C4-2B (cell line): ENCODE data around the gene PTPRM.

ENCODE experiments used
- ZFX ChIP-seq: fragments of 450-650 bp; IDR thresholded peaks from 2 replicates; pipeline ENCODE4 v1.6.1; 2017
- TF ChIP-seq, protein P1 (sequence below): fragments of 450-650 bp; conservative IDR thresholded peaks from 2 replicates; pipeline ENCODE4 v1.5.1; 2017; ENCODE audit warnings: mild to moderate bottlenecking

DNA sequence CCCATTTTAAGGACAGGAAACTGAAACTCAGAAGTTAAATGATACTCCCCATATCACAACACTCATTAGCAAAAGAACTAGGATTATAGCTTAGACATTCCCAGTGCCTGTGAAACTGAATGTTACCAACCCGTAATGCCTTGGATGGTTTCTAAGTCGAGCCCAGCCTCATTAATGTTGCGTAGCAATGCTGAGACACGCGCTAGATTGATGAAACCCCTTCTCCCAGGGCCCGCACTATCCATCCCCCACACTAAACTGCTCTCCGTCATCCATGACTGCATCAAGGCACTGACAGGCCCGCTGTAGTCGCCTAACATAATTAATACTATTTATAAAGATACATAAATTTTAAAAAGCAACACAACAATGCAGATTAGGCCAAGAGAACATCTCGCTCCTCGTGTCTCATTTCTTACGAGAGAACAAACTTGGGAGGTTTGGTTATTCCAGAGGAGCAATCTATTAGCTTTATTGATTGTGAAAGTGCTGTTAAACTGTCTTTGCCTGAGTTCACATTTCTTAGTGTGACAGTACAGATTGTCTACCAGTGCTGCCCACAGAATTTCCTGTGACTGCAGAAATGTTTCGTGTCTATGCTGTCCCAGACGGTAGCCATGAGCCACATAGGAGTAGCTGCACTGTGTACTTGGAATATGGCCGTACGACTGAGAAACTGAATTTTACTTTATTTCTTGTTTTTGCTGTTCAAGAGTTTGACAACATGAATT is 729.9 kb downstream of the PTPRM start:
- TF ChIP-seq, protein P1, sequence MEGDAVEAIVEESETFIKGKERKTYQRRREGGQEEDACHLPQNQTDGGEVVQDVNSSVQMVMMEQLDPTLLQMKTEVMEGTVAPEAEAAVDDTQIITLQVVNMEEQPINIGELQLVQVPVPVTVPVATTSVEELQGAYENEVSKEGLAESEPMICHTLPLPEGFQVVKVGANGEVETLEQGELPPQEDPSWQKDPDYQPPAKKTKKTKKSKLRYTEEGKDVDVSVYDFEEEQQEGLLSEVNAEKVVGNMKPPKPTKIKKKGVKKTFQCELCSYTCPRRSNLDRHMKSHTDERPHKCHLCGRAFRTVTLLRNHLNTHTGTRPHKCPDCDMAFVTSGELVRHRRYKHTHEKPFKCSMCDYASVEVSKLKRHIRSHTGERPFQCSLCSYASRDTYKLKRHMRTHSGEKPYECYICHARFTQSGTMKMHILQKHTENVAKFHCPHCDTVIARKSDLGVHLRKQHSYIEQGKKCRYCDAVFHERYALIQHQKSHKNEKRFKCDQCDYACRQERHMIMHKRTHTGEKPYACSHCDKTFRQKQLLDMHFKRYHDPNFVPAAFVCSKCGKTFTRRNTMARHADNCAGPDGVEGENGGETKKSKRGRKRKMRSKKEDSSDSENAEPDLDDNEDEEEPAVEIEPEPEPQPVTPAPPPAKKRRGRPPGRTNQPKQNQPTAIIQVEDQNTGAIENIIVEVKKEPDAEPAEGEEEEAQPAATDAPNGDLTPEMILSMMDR = no peak
- TF ChIP-seq ZFX = no peak
